ENCODE measurements around the gene POLR3E.

GRCh38 chr16:22366889-22367288, 69.7 kb downstream of the POLR3E start:
- TF ChIP-seq CTCF (IDR thresholded peaks at IDR 0.05; ENCODE audit: poor library complexity) (no peak), EZH2 (IDR thresholded peaks at IDR 0.05; ENCODE audit: borderline replicate concordance) (no peak)
